Ramos (cell line): Measurements from ENCODE around the gene AP5Z1.

Source experiments
- in situ Hi-C: fragments of 300-500 bp; cut with MboI; formaldehyde crosslinking; loops from one replicate; pipeline ENCODE4 v1.14.3; 2022; ENCODE audit warnings: low sequenced_read_pairs; ENCODE audit not compliant: unreplicated experiment

AP5Z1 gene

DNA sequence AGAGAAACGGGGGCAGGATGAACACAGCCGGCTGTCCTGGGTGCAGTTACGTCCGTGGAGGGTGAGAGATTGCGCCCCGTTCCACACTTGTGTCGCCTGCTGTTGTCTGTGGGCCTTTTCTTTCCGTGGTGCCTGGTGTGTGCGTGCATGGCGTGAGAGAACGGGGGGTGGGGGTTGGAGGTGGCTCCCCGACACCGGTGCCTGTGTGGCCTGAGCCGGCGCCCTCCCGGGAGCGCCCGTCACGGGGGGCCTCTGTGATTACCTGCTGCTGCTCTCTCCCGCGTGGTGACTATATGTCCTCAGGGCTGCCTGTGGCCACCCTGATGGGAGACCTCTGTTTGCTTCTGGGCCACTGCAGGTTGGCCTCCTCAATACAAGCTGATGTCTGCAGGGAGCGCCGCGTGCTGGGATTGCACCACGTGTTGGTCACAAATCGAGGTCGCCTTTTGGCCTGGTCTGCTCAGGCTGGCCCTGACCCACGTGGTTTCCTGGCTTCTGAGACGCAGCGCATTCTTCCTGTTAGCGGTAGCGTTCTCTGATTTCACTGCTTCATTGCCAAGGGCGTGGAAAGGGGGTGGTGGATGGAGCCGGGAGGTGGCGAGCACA lies 10.9 kb upstream of the AP5Z1 start:
- in situ Hi-C loops = loop anchor here (25.0 kb wide), 1 partner anchor 152 kb away; no protein-coding TSS in a partner anchor

DNA sequence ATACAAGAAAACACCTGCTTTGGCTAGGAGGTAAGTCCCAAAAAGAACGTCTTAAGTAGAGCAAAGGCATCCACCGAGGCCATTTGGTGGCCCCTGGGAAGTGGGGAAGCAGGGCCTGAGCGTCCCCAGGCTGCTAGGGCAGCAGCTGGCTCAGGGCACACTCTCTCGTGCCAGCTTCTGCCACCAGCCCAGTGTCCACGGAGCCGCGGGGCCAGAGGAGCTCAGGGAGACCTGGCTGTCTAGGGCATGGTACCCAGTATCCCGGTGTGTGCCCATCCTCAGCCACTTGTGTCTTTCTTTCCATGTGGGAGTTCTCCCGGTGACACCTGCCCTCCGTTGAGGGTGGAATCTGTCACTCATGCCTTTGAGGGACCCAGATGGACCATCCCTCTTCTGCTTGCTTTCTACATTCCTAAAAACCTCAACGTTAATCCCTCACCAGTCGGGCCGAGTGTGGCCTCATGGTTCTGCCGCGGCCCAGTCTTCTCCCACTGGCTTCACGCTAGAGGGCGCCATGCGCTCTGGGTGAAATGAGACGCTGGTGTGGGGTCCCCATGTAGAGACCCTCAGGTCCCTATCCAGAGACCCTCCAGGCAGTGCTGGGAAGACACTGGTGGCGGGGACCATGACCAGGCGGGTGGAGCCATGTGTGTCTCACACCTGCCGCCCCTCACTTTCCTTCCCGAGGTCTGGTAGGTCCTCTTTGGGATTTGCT lies 9.5 kb upstream of the AP5Z1 start:
- in situ Hi-C loops = loop anchor here (25.0 kb wide), 1 partner anchor 154 kb away; no protein-coding TSS in a partner anchor

DNA sequence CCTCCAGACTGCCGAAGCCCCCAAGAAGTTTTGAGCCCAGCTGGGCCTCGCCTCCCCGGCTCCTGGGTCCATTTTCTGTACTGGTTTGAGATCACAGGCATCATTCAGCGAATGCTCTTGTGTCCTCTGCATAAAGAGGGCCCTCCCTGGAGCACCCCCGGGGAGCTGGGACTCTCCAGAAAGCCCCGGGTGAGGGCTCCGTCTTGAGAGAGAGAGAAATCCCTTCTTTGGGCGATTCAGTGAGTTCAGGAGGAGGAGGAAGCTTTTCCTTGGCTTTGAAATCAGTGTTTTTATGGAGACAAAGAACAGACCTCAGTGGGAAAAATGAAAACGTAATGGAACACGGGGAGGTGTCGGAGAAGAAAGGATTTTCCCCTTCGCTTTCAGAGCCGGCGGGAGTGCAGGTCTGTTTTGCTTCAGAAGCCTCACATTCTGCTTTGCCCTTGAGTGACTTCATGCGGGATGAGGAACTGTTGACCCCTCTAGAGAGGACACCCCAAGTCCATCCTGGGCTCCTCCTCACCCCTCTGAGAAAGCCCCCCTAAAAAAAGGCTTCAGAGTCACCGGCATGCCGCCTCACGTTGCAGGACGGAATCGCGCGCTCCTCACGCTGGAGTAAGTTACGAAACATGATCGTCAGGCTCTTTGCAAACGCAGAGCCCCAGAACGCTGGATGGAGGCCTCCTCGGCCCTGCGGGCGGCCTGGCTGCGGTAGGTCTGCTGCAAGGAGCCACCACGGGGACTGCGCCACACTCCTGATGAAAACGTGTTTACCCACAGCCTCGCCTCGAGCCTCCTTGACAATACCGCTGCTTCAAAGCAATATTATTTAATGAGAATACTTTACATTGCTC lies 8.5 kb upstream of the AP5Z1 start:
- in situ Hi-C loops = loop anchor here (25.0 kb wide), 1 partner anchor 155 kb away; no protein-coding TSS in a partner anchor

DNA sequence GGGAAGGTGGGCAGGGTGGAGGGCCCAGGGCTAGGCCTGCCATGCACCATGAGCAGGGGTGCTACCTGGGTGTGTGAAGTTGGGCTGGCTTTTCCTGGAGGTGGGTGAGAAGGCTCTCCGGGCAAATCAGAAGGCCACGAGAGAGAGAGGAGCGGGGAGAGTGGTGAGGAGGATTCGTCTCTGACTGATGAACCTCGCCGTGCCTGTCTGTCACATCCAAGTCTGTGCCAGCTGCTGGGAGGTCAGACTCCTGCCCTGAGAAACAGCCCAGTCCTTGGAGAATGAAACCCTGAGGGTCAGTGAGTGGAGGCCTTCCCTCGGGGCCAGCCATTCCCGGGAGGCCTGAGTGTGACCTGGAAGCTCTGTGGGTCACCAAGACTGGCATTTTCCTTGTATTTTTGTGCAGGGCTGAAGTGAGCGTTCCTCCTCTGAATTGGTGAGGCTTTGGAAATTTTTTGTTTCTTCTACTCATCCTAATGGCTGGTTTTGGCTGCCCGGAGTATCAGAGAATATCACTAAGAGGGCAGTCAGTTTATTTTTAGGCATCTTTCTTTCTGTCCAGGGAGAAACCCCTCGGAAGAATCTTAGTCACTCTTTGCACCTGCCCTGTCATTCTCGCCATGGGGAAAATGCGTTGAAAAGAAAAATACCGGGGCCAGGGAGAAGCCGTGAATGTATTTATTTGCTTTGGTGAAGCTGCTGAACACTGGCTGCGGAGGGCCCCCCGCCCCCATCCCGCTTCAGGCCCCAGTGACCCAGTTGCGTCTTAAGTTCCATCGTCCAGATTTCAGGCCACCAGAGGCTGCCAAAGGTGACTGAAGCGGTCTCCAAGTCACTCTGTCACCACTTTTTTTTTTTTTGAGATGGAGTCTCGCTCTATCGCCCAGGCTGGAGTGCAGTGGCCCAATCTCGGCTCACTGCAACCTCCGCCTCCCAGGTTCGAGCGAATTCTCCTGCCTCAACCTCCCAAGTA lies 6.5 kb upstream of the AP5Z1 start:
- in situ Hi-C loops = loop anchor here (25.0 kb wide), 1 partner anchor 157 kb away; no protein-coding TSS in a partner anchor

DNA sequence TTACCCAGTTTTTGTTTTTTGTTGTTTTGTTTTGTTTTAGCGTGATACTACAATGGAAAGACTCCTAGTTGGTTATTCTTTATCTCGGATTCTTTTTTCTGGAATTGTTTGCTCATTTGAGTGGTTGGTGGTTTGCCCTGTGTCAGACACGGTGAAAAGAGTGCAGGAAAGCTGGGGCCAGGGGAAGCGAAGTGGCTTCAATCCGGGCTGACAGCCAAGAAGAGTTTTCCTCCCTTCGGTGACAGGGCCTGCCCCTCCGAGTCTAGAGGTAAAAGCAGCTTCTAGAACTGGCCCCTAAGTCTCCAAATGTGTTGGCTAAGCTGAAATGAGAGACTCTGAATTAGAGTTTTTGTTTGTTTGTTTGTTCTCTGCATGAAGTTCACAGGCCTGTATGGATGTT lies 5.7 kb upstream of the AP5Z1 start:
- in situ Hi-C loops = loop anchor here (25.0 kb wide), 1 partner anchor 157 kb away; no protein-coding TSS in a partner anchor

DNA sequence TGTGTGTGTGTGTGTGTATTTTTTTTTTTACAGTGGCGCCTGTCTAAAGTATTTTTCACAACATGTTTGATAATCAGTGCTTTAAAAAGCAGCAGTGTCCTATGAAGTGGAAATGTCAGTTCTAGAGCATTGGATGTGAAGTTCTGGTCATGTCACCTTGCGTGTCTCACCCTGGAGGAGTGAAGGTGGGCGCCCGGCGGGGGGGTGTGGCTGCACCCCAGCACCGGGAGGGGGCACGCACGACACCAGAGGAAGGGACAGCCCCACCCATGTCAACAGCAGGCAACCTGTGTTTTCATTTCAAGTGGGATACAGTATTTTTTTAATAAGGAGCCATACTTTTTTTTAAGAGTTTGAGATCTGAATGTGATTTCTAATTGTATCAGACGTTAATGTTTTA lies 4.5 kb upstream of the AP5Z1 start:
- in situ Hi-C loops = loop anchor here (25.0 kb wide), 1 partner anchor 159 kb away; no protein-coding TSS in a partner anchor

DNA sequence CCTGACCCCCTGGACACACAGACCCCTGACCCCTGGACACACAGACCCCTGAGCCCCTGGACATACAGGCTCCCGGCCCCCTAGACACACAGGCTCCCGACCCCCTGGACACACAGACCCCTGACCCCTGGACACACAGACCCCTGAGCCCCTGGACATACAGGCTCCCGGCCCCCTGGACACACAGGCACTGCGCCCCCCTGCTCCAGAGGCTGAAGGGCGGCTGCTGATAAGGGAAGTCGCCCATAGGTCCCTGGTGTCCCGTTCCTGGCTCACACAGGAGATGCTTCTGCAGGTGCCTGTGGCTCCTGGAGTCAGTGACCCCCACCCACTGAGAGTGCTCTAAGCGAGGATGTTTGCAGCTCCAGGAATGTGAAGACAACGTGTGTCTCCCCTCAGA lies 3.7 kb upstream of the AP5Z1 start:
- in situ Hi-C loops = loop anchor here (25.0 kb wide), 1 partner anchor 159 kb away; no protein-coding TSS in a partner anchor

DNA sequence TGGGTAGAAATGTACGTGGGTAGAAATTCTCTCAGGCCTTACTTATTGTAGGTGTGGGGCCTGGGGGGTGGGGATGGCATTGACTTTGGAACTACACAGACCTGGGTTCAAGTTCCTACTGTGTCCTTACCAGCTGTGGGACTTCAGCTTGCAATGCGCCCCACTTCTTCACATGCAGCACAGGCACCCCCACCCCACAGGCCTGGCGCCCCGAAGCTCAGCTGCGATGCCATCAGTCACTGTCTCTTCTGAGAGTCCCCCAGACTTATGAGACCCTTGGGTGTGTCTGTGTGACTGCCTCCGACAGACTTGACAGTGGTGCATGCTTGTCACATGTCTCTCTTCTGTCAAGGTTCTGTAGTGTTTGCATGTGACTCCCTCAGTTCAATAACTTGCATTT lies 3.1 kb upstream of the AP5Z1 start:
- in situ Hi-C loops = loop anchor here (25.0 kb wide), 1 partner anchor 160 kb away; no protein-coding TSS in a partner anchor

DNA sequence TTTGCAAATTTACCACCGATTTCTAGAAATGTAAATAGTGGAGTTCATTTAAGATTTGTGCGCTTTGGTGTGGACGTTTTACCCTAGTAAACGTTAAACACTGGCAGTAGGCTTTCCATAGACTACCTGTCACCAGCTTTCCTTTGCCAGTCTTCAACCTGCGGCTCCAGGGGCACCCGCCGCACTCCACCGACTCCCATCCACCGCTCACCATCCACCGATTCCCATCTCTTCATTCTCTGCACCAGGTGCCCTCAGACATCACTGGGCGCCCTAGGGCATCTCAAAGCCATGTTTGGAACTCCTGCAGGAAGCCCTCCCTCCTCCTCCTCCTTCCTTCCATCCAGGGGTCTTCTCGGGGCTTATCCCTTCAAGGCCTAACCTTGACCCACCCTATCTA lies 1.4 kb upstream of the AP5Z1 start:
- in situ Hi-C loops = loop anchor here (25.0 kb wide), 1 partner anchor 162 kb away; no protein-coding TSS in a partner anchor

DNA sequence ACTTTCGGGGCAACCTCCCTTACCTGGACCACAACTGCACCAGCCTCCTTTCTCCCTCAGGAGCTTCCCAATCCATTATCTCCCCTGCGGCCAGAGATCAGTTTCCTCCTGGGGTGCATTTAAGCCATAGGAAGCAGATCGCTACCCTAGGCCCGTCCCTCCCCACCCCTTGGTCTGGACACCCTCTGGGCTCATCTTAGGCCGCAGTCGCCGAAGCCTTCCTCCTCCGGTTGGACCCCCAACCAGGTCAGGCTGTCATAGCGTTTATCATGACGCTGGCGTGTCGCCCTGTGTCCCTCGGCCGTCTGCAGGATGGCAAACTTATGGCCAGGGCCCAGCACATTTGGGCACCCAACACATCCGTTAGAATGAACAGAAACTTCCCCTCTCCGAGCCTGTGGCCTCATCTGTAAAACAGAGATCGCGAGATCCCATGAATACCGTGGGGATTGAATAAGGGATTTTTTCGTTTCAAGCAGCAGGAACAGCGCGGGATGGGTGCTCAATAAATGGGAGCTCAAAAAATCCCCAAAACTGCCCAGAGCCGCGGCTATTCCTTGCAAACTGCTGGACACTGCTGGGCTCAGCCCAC lies 669 bp upstream of the AP5Z1 start:
- in situ Hi-C loops = loop anchor here (25.0 kb wide), 1 partner anchor 162 kb away; no protein-coding TSS in a partner anchor

DNA sequence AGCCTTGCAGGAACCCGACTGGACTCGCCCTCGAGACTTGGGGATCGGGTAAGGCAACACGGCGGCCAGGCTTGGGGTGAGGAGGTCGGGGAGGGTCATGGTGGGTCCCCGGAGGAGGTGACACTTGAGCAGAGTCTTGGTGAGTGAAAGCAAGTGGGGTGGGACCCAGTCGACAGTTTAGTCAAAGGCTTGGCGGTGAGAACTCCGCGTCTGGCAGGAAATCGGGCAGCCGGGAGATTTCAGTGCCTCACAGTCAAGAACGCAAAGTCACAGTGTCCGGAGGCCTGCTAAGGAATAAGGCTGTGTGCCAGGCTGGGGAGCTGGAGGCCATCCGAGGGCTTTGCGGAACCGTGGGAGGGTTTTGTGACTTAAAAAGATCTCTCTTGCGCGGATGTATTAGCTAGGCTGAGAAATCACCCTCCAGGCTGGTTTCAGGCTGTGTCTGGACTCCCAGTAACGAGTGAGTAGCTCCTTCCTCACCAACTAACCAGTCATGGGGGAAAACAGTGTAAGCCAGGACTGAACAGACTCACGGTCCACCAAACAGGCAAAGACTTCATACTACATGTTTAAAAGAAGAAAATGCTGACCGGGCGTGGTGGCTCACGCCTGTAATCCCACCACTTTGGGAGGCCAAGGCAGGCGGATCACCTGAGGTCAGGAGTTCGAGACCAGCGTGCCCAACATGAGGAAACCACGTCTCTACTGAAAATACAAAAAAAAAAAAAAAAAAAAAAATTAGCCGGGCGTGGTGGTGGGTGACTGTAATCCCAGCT lies 613 bp downstream of the AP5Z1 start:
- in situ Hi-C loops = no loop called here

DNA sequence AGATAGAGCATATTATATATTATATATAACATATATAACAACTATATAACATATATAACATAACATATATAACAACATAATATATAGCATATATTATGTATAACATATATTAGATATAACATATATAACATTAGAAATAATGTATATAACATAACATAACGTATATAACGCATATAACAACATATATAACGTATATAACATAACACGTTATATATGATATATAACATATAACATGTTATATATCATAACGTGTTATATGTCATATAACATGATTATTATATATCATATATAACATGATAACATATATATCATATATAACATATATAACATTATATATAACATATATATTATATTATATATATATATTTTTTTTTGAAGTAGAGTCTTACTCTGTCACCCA lies 3.7 kb downstream of the AP5Z1 start:
- in situ Hi-C loops = no loop called here

DNA sequence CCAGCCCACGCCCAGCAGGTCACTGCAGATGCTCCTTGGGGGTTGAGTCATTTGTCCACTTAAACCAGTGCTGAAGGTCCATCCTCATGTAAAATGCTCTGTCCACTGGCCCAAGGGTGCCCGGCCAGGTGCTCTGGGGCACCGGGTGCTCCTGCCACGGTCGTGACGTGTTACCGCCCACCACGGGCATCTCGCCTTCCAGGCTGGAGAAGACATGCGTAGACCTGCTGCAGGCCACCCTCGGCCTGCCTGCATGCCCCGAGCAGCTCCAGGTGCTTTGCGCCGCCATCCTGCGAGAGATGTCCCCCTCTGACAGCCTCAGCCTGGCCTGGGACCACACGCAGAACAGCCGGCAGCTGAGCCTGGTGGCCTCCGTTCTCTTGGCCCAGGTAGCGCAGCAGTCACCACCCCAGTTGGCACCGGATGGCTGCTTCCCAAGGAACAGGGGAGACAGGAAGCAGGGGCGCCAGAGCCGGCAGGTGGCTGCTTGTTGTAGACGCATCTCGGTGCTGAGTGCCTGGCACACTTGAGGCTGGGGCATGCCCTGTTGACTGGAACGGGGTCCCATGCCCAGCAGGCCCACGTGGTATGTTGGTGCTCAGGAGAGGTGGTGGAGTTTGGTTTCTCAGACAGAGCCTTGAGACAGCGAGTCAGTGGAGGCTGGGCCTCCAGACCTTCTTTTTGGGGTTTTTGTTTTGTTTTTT lies 6.1 kb downstream of the AP5Z1 start:
- in situ Hi-C loops = no loop called here

DNA sequence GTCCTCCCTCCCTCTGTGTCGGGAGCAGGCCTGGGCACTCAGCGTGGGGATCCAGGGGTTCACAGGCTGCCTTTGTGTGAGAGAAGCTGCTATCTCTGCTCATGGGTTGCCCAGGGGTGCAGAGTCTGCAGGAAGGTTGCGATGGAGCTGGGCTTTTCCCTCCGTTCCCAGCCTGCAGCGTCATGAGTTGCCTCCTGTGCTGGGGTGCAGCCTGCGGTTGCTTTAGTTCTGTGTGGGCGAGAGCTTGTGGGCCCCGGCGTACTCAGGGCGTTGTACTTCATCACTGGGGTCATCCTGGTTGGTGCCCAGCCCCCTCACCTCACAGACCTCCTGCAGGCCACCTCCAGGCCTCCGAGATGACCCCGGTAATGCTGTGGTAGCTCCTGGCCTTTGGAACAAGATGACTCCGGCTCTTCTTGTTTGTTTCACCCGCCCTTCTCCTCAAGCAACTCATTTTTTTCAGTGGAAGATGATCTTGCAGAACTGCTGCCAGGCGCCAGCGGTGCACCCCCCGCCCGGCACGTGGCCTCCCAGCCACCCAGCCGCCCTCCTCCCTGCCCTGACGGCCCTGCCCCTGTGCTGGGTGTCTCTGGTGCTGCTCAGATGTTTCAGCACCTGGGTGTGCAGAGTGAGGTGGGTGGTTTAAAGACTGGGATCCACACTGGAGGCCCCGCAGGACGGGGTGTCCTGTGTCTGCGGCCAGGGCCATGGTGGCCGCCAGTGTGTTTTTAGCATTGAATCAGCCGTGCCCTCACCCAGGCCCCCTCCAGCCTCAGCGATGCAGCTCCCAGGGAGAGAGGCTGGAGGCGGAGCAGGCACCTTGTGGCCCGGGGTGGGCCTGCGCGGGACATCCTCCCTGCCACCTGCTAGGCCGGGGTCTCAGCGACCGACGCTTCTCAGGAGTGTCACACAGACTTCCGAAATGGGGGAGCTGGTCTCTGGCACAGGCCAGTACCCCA lies 7.2 kb downstream of the AP5Z1 start:
- in situ Hi-C loops = no loop called here

DNA sequence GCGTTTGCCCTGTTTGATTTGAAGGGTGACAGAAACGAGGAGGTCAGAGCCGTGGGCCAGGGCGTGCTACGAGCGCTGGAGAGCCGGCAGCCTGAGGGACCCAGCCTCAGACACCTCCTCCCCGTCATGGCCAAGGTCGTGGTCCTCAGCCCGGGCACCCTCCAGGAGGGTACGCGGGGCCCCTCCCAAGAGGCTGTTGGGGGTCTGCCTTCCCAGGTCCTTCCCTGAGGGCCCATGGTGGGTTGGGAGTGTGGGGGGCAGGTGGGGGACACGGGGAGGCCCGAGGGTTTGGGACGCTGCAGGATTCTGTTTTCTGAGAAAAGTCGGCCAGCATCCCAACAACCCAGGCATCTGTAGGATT lies 7.8 kb downstream of the AP5Z1 start:
- in situ Hi-C loops = no loop called here

DNA sequence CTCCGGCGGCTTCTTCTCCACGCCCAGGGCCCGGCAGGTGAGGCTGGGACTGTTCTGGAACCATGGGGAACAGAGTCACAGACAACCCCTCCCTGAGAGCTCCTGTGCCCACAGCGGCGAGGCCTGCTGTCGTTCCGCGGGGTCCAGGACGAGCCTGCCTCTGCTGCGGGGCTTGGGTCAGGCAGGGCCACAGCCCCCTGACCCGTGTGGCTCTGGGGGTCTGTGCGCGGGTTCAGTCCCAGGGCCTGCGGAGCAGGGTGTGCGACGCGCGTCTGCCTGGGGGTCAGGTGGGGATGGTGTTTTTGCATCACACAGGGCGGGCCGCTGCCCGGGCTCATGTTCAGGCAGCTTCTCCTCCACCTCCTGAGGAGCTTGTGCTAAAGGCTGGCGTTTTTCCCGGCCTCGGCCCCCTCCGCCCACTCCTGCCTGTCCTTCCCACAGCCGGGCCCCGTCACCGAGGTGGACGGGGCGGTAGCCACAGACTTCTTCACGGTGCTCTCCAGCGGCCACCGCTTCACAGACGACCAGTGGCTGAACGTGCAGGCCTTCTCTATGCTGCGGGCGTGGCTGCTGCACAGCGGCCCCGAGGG lies 8.4 kb downstream of the AP5Z1 start:
- in situ Hi-C loops = no loop called here
